Muscle of leg (tissue), 11 donors: ENCODE measurements around the gene JPT2. TPM values are rescaled to one million over a fixed set of nuclear protein-coding genes. Genes with fewer than 3 reads are reported as not detected.

Experiments used
- DNase-seq: peaks from one replicate; pipeline ENCODE4 v3.0.0; 2013
- H3K27ac ChIP-seq: one replicate; pipeline ENCODE4 v1.5.1; 2013; ENCODE audit warnings: mild to moderate bottlenecking, low read length, control low read depth
- H3K27me3 ChIP-seq: one replicate; pipeline ENCODE4 v1.6.1; 2013; ENCODE audit warnings: low read length; ENCODE audit not compliant: control insufficient read depth, insufficient read depth
- H3K36me3 ChIP-seq: one replicate; pipeline ENCODE4 v1.6.1; 2013; ENCODE audit warnings: low read length; ENCODE audit not compliant: control insufficient read depth, insufficient read depth
- H3K4me1 ChIP-seq: one replicate; pipeline ENCODE4 v1.6.1; 2013; ENCODE audit warnings: low read length; ENCODE audit not compliant: control insufficient read depth, insufficient read depth
- H3K4me3 ChIP-seq: one replicate; pipeline ENCODE4 v1.5.1; 2013; ENCODE audit warnings: low read length, control low read depth
- H3K9me3 ChIP-seq: replicated peaks from 2 replicates; pipeline ENCODE4 v1.6.1; 2013; ENCODE audit warnings: low read depth, low read length; ENCODE audit not compliant: control insufficient read depth
- WGBS: methylation state at CpG from one replicate; pipeline ENCODE4 v1.1.5; 2013; ENCODE audit warnings: missing lambda C conversion rate; ENCODE audit not compliant: insufficient coverage; 5-methylcytosine and 5-hydroxymethylcytosine counted together
- polyA plus RNA-seq, 8 donors: library from polyadenylated mRNA; unstranded; fragments of 120-200 nt; gene quantifications; one replicate each; pipeline versions ENCODE4 v1.2.1 to v1.2.3, GENCODE V29; 2013; ENCODE audit warnings: inconsistent platforms in 1 of 8, low replicate concordance in 1 of 8; ENCODE audit not compliant: insufficient read length in 8 of 8, insufficient read depth in 1 of 8
- total RNA-seq: library from RNA; stranded (reverse); fragments of 120-200 nt; gene quantifications from one replicate; pipeline ENCODE4 v1.2.4, GENCODE V29; 2013

Gene JPT2
- total and polyA plus RNA-seq, 9 donors, result 28.2 to 52.6 (median 38.6) TPM

GRCh38 chr16:1657841-1658240 lies 20.2 kb upstream of the JPT2 start:
- Histone ChIP-seq H3K36me3 (peaks cover 86% of the 10 kb centered on the region), H3K9me3 (no peaks in the 10 kb centered on the region), H3K4me3 (no peak overlapping the region), H3K4me1 (no peaks in the 10 kb centered on the region), H3K27ac (no peak overlapping the region), H3K27me3 (no peaks in the 10 kb centered on the region)
- WGBS, result 93% methylated on average over 13 of the region's 13 CpGs
- no peak for DNase-seq

- DNase-seq, result no peak
- no peaks in the 10 kb centered on the region for H3K4me1 ChIP-seq
- no peaks in the 10 kb centered on the region for H3K9me3 ChIP-seq
- H3K27ac ChIP-seq, result no peak overlapping the region
- peaks cover 91% of the 10 kb centered on the region for H3K36me3 ChIP-seq
- no peaks in the 10 kb centered on the region for H3K27me3 ChIP-seq
- no peak overlapping the region for H3K4me3 ChIP-seq
- no CpG with 5 or more reads among the region's 5 CpGs for WGBS
Observed at GRCh38 chr16:1659031-1659430, 19.0 kb upstream of the JPT2 start.

- no peak for DNase-seq
- H3K9me3 ChIP-seq, result no peaks in the 10 kb centered on the region
- no peak overlapping the region for H3K4me3 ChIP-seq
- H3K27me3 ChIP-seq, result no peaks in the 10 kb centered on the region
- no peaks in the 10 kb centered on the region for H3K4me1 ChIP-seq
- WGBS, result 67% methylated on average over 2 of the region's 2 CpGs
- peaks cover 92% of the 10 kb centered on the region for H3K36me3 ChIP-seq
- no peak overlapping the region for H3K27ac ChIP-seq
Observed at GRCh38 chr16:1661826-1662225, 16.3 kb upstream of the JPT2 start.

GRCh38 chr16:1662543-1662942 lies 15.5 kb upstream of the JPT2 start:
- DNase-seq, result no peak
- no peaks in the 10 kb centered on the region for H3K9me3 ChIP-seq
- no peaks in the 10 kb centered on the region for H3K4me1 ChIP-seq
- H3K27me3 ChIP-seq, result no peaks in the 10 kb centered on the region
- peaks cover 92% of the 10 kb centered on the region for H3K36me3 ChIP-seq
- H3K4me3 ChIP-seq, result no peak overlapping the region
- no peak overlapping the region for H3K27ac ChIP-seq
- WGBS, result 95% methylated on average over 11 of the region's 20 CpGs

- H3K27ac ChIP-seq, result no peak overlapping the region
- 90% methylated on average over 10 of the region's 15 CpGs for WGBS
- no peak for DNase-seq
- H3K4me1 ChIP-seq, result no peaks in the 10 kb centered on the region
- H3K4me3 ChIP-seq, result no peak overlapping the region
- H3K36me3 ChIP-seq, result peaks cover 93% of the 10 kb centered on the region
- H3K9me3 ChIP-seq, result no peaks in the 10 kb centered on the region
- H3K27me3 ChIP-seq, result no peaks in the 10 kb centered on the region
Observed at GRCh38 chr16:1665829-1666228, 12.2 kb upstream of the JPT2 start.

- DNase-seq, result no peak
- Histone ChIP-seq H3K27ac (no peak overlapping the region), H3K9me3 (no peaks in the 10 kb centered on the region), H3K4me3 (no peak overlapping the region), H3K4me1 (no peaks in the 10 kb centered on the region), H3K27me3 (no peaks in the 10 kb centered on the region), H3K36me3 (peaks cover 94% of the 10 kb centered on the region)
- 92% methylated on average over 7 of the region's 13 CpGs for WGBS
Observed at GRCh38 chr16:1666316-1666715, 11.8 kb upstream of the JPT2 start.

- H3K4me1 ChIP-seq, result no peaks in the 10 kb centered on the region
- peaks cover 97% of the 10 kb centered on the region for H3K36me3 ChIP-seq
- DNase-seq, result no peak
- H3K9me3 ChIP-seq, result no peaks in the 10 kb centered on the region
- no peaks in the 10 kb centered on the region for H3K27me3 ChIP-seq
- 81% methylated on average over 4 of the region's 8 CpGs for WGBS
- H3K4me3 ChIP-seq, result no peak overlapping the region
- H3K27ac ChIP-seq, result no peak overlapping the region
Observed at GRCh38 chr16:1667271-1667670, 10.8 kb upstream of the JPT2 start.

- no peak overlapping the region for H3K27ac ChIP-seq
- DNase-seq, result no peak
- no peaks in the 10 kb centered on the region for H3K4me1 ChIP-seq
- H3K4me3 ChIP-seq, result no peak overlapping the region
- H3K27me3 ChIP-seq, result no peaks in the 10 kb centered on the region
- H3K36me3 ChIP-seq, result peaks cover 97% of the 10 kb centered on the region
- H3K9me3 ChIP-seq, result no peaks in the 10 kb centered on the region
- WGBS, result 92% methylated on average over 13 of the region's 14 CpGs
Observed at GRCh38 chr16:1667916-1668315, 10.2 kb upstream of the JPT2 start.

- Histone ChIP-seq H3K9me3 (no peaks in the 10 kb centered on the region), H3K27ac (no peak overlapping the region), H3K4me3 (no peak overlapping the region), H3K4me1 (no peaks in the 10 kb centered on the region), H3K27me3 (no peaks in the 10 kb centered on the region), H3K36me3 (peaks cover 98% of the 10 kb centered on the region)
- no peak for DNase-seq
- 94% methylated on average over 15 of the region's 23 CpGs for WGBS
Observed at GRCh38 chr16:1668612-1669319, 9.3 kb upstream of the JPT2 start.

GRCh38 chr16:1669698-1670097 lies 8.4 kb upstream of the JPT2 start:
- DNase-seq, result no peak
- H3K9me3 ChIP-seq, result no peaks in the 10 kb centered on the region
- 86% methylated on average over 7 of the region's 7 CpGs for WGBS
- H3K27me3 ChIP-seq, result no peaks in the 10 kb centered on the region
- H3K36me3 ChIP-seq, result peaks cover 98% of the 10 kb centered on the region
- no peak overlapping the region for H3K27ac ChIP-seq
- no peak overlapping the region for H3K4me3 ChIP-seq
- H3K4me1 ChIP-seq, result peaks cover 3% of the 10 kb centered on the region

- Histone ChIP-seq H3K36me3 (peaks cover 98% of the 10 kb centered on the region), H3K4me3 (no peak overlapping the region), H3K9me3 (no peaks in the 10 kb centered on the region), H3K27me3 (no peaks in the 10 kb centered on the region), H3K27ac (no peak overlapping the region), H3K4me1 (peaks cover 3% of the 10 kb centered on the region)
- no peak for DNase-seq
- WGBS, result 92% methylated on average over 19 of the region's 19 CpGs
Observed at GRCh38 chr16:1670371-1670770, 7.7 kb upstream of the JPT2 start.
